Neural cell (in vitro differentiated cells): Measurements from ENCODE around the gene COL21A1.

Experiments
- EZH2 ChIP-seq: fragments of 200-600, 300-800 bp; shearing (Covaris generic), sonication (generic); IDR thresholded peaks from 2 replicates; pipeline ENCODE4 v1.6.1; 2014; ENCODE audit warnings: antibody characterized with exemption, low read length, borderline replicate concordance, mild to moderate bottlenecking; ENCODE audit not compliant: insufficient read depth, poor library complexity, severe bottlenecking
- POLR2AphosphoS5 ChIP-seq: IDR thresholded peaks from 2 replicates; pipeline ENCODE4 v1.6.1; 2012

- no peak for TF ChIP-seq EZH2
- TF ChIP-seq POLR2AphosphoS5: no peak
These were observed 167.4 kb downstream of the COL21A1 start for GRCh38 chr6:56079751-56080540.
